OCI-M2 (cell line): ENCODE data around the gene NR5A1.

Source experiments
- DNase-seq: peaks from one replicate; lab custom pipeline; 2025; ENCODE audit not compliant: unreplicated experiment; lab: John Stamatoyannopoulos, UW

The NR5A1 gene

GRCh38 chr9:124506931-124507879 is at the start of gene NR5A1:
TSS of gene NR5A1 (minus strand) at chr9:124507399. CDS start at chr9:124503395, 4,004 bp downstream.
- DNase-seq: no peak

GRCh38 chr9:124555043-124555442 is 47.8 kb upstream of the NR5A1 start:
- no peak for DNase-seq

GRCh38 chr9:124553738-124554137 is 46.5 kb upstream of the NR5A1 start:
- DNase-seq: no peak

GRCh38 chr9:124552273-124552605 is 45.0 kb upstream of the NR5A1 start:
- no peak for DNase-seq

GRCh38 chr9:124551472-124552272 is 44.5 kb upstream of the NR5A1 start:
- DNase-seq: peak; percentile 9

GRCh38 chr9:124550072-124550471 is 42.9 kb upstream of the NR5A1 start:
- DNase-seq: no peak

- no peak for DNase-seq
These were observed 41.8 kb upstream of the NR5A1 start for GRCh38 chr9:124549016-124549415.

- DNase-seq: no peak
These were observed 37.3 kb upstream of the NR5A1 start for GRCh38 chr9:124544535-124544934.

- no peak for DNase-seq
These were observed 34.6 kb upstream of the NR5A1 start for GRCh38 chr9:124541824-124542223.

GRCh38 chr9:124537926-124538325 is 30.7 kb upstream of the NR5A1 start:
- no peak for DNase-seq

GRCh38 chr9:124535846-124536245 is 28.6 kb upstream of the NR5A1 start:
- DNase-seq: no peak

- DNase-seq: no peak
These were observed 25.7 kb upstream of the NR5A1 start for GRCh38 chr9:124532897-124533296.

GRCh38 chr9:124531115-124531514 is 23.9 kb upstream of the NR5A1 start:
- DNase-seq: no peak

- no peak for DNase-seq
These were observed 23.0 kb upstream of the NR5A1 start for GRCh38 chr9:124530246-124530645.

- DNase-seq: no peak
These were observed 20.6 kb upstream of the NR5A1 start for GRCh38 chr9:124527781-124528180.

GRCh38 chr9:124526174-124526573 is 19.0 kb upstream of the NR5A1 start:
- no peak for DNase-seq

- DNase-seq: no peak
These were observed 15.2 kb upstream of the NR5A1 start for GRCh38 chr9:124522121-124523098.

GRCh38 chr9:124521142-124521541 is 13.9 kb upstream of the NR5A1 start:
- DNase-seq: no peak

GRCh38 chr9:124520206-124520596 is 13.0 kb upstream of the NR5A1 start:
- DNase-seq: no peak

GRCh38 chr9:124518116-124518515 is 10.9 kb upstream of the NR5A1 start:
- no peak for DNase-seq

- DNase-seq: no peak
These were observed 10.4 kb upstream of the NR5A1 start for GRCh38 chr9:124517600-124517999.
